Mesothelial cell of epicardium (in vitro differentiated cells): ENCODE results near the gene PIK3C2B. TPM values are rescaled to one million over a fixed set of nuclear protein-coding genes. Genes with fewer than 3 reads are reported as not detected.

Experiments
- DNase-seq, 2 experiments: peaks; one replicate each; pipeline ENCODE4 v3.0.0; 2021; ENCODE audit warnings: low spot score in 2 of 2; ENCODE audit not compliant: unreplicated experiment in 2 of 2
- H3K27ac Mint-ChIP-seq: 2 replicates; pipeline ENCODE4 v1.8.0; 2021; ENCODE audit warnings: mixed read lengths
- H3K27me3 Mint-ChIP-seq: 2 replicates; pipeline ENCODE4 v1.8.0; 2021; ENCODE audit warnings: low read depth, mixed read lengths
- H3K36me3 Mint-ChIP-seq: 2 replicates; pipeline ENCODE4 v1.8.0; 2021; ENCODE audit warnings: mixed read lengths
- H3K4me1 Mint-ChIP-seq: 2 replicates; pipeline ENCODE4 v1.8.0; 2021; ENCODE audit warnings: mixed read lengths
- H3K4me3 Mint-ChIP-seq: 2 replicates; pipeline ENCODE4 v1.8.0; 2021; ENCODE audit warnings: mild to moderate bottlenecking, moderate library complexity, mixed read lengths
- H3K9me3 Mint-ChIP-seq: 2 replicates; pipeline ENCODE4 v1.8.0; 2021; ENCODE audit warnings: mixed read lengths
- total RNA-seq: library from RNA; stranded (reverse); gene quantifications from 3 replicates; pipeline ENCODE4 v1.2.1, GENCODE V29; 2021
- TF ChIP-seq, protein P1 (sequence below): fragments of 200-600 bp; sonication (generic); IDR thresholded peaks from one replicate; pipeline ENCODE4 v1.5.0; 2021; ENCODE audit warnings: antibody characterized with exemption; ENCODE audit not compliant: unreplicated experiment

Gene PIK3C2B
- total RNA-seq, 1 donor from 2014 or later = 39.6 TPM

DNA sequence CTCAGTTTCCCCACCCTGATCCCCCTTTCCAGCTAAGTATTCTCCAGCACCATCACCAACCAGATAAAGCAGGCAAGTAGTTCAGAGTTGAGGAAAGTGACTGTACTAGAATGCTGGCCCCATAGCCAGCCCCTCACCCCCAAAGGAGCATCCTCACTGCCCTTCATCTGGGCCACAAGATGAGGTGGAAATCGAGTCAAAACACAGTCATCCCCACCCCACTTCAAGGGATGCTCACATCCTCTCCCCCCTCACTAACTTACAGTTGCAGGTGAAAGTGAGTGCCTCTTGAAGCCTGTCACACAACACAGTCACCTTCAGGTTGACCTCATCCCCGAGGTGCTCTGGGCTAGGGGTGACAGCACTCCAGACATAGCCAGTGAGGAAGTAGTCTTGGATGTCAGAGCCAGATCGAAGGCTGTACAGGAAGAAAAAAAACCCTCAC, 30.4 kb downstream of the PIK3C2B start:
- Mint-ChIP-seq H3K9me3 (no peaks in the 10 kb centered on the region), H3K36me3 (peaks cover 18% of the 10 kb centered on the region), H3K4me3 (no peak overlapping the region), H3K27me3 (no peaks in the 10 kb centered on the region), H3K27ac (peak overlapping the region; percentile 73), H3K4me1 (peaks cover 35% of the 10 kb centered on the region)
- DNase-seq = no peak
- TF ChIP-seq, protein P1, sequence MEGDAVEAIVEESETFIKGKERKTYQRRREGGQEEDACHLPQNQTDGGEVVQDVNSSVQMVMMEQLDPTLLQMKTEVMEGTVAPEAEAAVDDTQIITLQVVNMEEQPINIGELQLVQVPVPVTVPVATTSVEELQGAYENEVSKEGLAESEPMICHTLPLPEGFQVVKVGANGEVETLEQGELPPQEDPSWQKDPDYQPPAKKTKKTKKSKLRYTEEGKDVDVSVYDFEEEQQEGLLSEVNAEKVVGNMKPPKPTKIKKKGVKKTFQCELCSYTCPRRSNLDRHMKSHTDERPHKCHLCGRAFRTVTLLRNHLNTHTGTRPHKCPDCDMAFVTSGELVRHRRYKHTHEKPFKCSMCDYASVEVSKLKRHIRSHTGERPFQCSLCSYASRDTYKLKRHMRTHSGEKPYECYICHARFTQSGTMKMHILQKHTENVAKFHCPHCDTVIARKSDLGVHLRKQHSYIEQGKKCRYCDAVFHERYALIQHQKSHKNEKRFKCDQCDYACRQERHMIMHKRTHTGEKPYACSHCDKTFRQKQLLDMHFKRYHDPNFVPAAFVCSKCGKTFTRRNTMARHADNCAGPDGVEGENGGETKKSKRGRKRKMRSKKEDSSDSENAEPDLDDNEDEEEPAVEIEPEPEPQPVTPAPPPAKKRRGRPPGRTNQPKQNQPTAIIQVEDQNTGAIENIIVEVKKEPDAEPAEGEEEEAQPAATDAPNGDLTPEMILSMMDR = no peak

DNA sequence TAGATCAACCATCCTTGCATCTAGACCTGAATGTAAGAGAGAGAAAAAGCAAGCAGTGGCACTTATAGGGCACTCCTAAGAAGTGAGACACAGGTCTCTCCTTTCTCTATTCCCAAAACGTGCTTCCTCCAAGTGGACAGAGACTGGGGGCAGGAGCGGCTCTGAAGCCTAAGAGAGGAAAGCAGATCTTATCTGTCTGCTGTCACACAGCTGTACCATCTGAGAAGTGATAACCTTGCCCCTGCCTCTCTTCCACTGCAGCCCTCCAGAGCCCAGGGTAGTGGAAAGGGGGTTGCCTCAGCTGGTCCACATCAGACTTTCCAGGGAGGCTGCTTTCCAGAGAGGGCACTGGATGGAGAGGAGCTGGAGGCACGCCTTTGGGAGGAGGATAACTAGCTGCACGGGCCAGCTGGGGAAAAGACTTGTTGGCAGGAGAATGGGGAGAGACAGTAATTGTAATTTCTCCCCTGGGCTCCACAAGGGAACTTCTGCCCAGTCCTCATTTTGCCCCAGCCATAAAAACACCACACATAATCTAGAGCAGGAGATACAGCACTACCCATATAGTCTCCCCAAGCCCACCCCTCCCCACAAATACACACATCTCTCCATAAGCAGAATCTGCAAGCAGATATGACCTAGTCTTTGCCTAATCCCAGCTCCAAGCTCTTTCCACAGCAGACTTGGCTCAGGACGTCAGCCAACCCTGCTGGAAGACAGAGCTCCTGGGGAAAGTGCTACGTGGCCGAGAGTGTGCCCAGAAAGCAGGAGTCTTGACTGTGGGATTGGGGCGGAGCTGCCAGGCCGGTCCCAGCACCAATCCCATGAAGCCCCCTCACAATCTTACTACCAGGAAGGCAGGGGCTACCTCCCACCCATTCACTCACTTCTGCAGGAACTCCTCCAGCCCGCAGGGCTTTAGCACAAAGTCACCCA, 31.2 kb downstream of the PIK3C2B start:
- TF ChIP-seq, protein P1 = no peak
- Mint-ChIP-seq H3K27ac (peak overlapping the region; percentile 73), H3K4me1 (peaks cover 35% of the 10 kb centered on the region), H3K36me3 (peaks cover 21% of the 10 kb centered on the region), H3K9me3 (no peaks in the 10 kb centered on the region), H3K27me3 (no peaks in the 10 kb centered on the region), H3K4me3 (no peak overlapping the region)
- no peak for DNase-seq

DNA sequence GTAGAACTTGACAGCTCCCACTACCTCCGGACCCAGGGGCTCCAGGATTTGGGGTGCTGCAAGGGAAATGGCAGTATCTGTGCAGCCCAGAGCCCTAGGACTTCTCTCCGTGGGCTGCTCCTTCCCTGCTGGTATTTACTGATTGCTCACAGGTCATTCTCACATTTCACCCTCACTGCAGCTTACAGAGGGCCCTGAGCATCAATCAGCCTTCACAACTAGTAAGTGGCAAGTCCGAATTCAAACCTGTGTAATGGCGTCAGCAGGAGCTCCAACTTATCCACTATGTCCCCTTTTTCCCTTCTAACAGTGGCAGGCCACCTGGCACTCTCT, 32.4 kb downstream of the PIK3C2B start:
- no peak overlapping the region for H3K4me3 Mint-ChIP-seq
- H3K27me3 Mint-ChIP-seq = no peaks in the 10 kb centered on the region
- TF ChIP-seq, protein P1 = no peak
- H3K9me3 Mint-ChIP-seq = no peaks in the 10 kb centered on the region
- H3K27ac Mint-ChIP-seq = no peak overlapping the region
- peaks cover 46% of the 10 kb centered on the region for H3K4me1 Mint-ChIP-seq
- peaks cover 22% of the 10 kb centered on the region for H3K36me3 Mint-ChIP-seq
- DNase-seq = no peak

DNA sequence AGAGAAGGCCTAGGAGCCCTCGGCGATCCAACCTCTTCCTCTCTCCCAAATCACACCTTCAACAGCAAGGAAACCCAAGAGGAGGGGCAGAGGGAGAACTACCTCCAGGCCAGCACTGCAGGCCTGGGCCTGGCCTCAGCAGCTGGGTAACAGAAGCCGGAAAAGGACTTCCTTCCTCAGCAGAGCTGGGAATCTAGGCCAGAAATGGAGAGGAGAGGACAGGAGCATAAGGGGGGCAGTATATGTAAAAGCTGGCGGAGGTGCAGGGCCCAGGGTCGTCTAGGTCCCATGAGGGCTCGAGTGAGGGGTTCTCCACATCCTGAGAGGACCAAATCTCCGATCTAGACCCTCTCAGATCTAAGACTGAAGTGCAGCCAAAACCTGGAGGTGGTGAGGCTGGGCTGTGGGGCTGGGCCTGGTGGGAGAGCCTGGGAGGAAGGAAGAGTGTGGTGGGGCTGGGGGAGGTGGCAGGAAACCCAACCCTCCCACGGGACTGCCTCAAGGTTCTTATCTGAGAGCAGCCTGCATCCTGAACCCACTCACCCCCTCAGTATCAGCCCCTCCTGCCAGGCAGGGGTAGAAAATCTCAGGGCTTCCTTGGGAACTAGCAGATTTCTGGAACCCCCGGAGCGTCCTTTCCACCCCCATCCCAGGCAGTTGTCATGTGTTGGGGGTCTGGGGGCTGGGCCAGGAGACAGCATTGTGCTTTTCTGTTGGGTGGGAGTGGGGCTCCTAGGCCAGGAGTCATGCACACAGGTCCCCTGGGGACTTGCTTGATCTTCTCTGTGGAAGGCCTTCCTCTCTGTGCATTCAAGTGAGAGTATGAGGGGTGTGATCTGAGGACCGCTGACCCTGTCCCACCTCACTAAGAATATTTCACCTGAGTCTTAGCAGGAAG, 33.0 kb downstream of the PIK3C2B start:
- Mint-ChIP-seq H3K36me3 (peaks cover 22% of the 10 kb centered on the region), H3K9me3 (no peaks in the 10 kb centered on the region), H3K27ac (no peak overlapping the region), H3K27me3 (no peaks in the 10 kb centered on the region), H3K4me1 (peaks cover 51% of the 10 kb centered on the region), H3K4me3 (no peak overlapping the region)
- TF ChIP-seq, protein P1 = no peak
- DNase-seq = no peak

DNA sequence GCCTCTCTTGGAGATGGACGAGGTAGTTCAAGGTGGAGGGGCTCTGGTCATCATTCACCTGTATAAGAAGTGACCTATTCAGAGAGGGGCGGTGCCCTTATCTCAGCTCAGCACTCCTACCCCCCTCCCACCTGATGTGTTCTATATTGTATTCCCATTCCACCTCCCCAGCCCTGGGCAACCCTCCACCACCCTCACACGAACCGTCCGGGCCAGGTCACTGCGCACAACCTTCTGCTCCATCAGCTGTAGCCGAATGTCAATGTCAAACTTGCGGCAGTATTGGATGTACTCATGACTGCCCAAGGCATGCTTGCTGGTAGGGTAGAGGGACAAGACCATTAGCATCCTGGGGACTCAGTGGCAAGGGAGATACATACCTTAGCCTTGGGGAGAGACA, 34.3 kb downstream of the PIK3C2B start:
- H3K36me3 Mint-ChIP-seq = peaks cover 22% of the 10 kb centered on the region
- DNase-seq = no peak

More for the DNA sequence above, 34.3 kb downstream of the PIK3C2B start:
- H3K4me3 Mint-ChIP-seq = no peak overlapping the region
- TF ChIP-seq, protein P1 = no peak
- no peaks in the 10 kb centered on the region for H3K9me3 Mint-ChIP-seq
- H3K4me1 Mint-ChIP-seq = peaks cover 43% of the 10 kb centered on the region
- H3K27ac Mint-ChIP-seq = no peak overlapping the region
- H3K27me3 Mint-ChIP-seq = no peaks in the 10 kb centered on the region
